HG02571 (cell line): ENCODE measurements around the gene PLEKHG5.
"Not testable (repeated sequence)": the region's sequence is repeated elsewhere in the genome, so short reads cannot be mapped to it uniquely, and the experiment has no call there.

ENCODE experiments used
- ATAC-seq: cut with Tn5 transposase; IDR thresholded peaks from one replicate; pipeline ENCODE4 v1.9.1; 2021; ENCODE audit warnings: mild to moderate bottlenecking, moderate library complexity; ENCODE audit not compliant: unreplicated experiment

Gene PLEKHG5

GRCh38 chr1:6496890-6497214 lies 5.4 kb upstream of the PLEKHG5 start:
- ATAC-seq, result no peak

DNA sequence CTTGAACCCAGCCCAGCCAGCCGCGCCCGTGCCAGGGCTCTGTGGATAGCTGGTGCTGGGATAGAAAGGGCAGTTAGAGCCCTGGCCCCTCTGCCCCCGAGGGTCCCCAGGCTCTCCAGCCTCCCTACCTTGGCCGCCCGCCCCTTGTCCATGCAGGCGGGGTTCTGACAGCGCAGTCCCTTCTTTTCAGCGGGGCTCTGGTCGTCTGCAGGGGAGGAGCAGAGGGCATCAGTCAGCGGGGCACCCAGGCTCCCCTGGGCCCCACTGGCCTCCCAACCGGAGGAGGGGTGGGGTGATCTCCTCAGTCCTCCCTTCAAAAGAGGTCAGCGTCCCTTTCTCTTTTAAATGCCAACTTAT lies 4.9 kb upstream of the PLEKHG5 start:
- no peak for ATAC-seq

DNA sequence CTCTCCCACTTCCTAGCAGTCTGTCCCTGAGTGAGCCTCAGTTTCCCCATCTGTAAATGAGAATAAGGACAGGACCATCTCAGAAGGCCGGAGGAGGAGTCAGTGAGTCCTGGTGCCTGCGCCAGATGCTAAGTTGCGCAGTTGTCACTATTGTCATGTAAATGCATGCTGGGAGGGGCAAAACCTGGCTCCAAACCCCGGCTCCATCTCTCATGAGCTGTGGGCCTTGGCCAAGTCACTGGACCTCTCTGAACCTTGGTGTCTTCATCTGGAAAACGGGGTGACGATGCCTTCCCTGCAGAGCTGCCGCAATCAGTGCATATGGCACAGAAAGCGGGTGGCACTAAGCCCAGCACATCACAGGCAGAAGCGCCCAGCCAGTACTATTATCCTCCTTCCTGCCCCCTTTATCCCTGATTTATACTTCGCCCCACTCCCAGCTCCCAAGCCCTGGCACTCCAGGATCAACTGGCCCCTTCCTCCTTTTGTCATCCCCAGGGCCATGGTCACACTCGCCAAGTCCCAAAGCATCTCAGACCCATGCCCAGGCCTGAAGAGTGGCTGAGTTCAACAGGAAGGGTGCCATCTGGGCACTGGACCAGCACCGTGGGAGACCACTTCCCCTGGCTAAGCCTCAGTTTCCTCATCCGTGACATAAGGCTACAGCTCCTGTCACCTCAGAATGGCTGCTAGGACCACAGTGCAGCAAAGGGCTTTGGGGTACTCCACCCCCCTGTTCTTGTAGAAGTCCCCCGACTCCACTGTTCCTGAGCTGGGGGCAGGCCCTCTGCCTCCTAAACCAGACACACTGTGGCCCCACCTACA lies 4.3 kb upstream of the PLEKHG5 start:
- no peak for ATAC-seq

DNA sequence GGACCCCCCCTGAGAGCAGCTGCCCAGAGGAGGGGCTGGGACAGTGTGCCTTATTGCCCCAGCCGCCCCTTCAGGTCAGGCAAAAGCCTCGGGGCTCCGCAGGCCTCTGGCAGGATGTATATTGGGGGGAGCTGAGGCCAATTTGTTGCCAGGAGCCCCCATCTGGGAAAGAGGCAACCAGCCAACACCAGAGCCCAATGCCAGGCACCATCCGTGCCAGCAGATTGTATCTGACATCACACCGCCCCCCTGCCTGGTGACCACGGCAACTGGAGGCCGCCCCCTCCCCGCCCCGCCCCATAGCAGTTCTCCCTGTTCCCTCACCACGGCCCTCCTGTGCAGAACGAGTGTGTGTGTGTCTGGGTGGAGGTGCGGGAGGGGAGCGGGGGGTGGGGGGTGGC lies 3.6 kb upstream of the PLEKHG5 start:
- ATAC-seq, result no peak

DNA sequence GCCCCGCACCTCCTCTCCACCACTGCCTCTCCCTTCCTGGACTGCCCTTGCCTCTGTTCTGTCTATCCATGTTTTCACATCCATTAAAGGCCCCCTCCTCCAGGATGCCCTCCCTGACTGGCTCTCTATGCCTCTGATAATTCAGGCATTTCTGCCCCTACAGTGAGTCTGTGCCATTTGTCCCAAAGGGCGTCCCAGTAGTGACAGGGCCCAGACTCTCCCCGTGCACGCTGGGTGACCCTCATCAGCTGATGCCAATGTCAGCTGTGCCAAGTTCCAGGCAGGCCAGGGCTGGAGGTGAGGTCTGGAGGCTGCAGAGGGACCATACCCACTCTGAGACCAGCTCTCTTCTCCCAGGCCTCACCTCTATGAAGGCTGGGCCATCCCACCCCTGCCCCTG lies 3.2 kb upstream of the PLEKHG5 start:
- ATAC-seq, result no peak

- not testable (repeated sequence) for ATAC-seq
These were observed 2.4 kb upstream of the PLEKHG5 start for GRCh38 chr1:6493834-6494223.

DNA sequence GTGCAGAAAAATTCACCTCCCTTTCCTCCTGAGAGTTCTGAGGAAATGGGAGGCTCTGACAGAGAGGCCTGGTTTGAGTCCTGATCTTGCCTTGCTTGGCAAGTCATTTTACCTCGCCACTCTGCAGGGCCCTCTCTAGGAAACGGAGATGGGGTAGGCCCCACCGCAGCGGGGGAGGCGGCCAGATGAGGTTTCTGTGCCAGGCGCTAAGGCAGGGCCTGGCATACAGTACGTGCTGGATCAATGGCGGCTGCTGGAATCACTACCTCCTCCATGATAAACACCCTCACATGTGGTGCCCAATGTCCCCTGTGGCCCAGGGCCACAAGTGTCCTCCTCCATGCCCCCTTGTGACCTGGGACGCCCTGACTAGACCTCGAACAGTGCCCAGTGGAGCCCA lies 499 bp upstream of the PLEKHG5 start:
- no peak for ATAC-seq

GRCh38 chr1:6491081-6491449 lies 402 bp downstream of the PLEKHG5 start:
- ATAC-seq, result no peak

GRCh38 chr1:6490181-6491080 lies 1.0 kb downstream of the PLEKHG5 start:
- peak; percentile 43 for ATAC-seq

DNA sequence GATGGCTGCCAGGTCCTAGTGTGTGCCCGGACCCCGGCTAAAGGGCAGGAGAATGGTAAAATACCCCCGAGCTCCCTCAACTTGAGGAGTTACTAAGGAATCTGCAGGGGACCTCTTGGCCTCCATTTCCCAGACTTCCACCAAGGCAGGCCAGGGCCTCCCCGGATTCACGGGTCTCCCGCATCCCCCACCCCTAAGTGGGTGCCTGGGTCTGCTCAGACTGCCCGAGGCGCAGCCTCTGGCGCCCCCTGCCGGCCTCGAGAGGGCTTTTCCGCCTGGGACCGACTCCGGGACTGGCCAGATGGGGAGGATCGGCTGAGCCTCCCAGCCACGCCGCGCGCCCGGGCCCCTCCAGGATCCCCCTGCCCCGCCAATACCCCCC lies 1.7 kb downstream of the PLEKHG5 start:
- ATAC-seq, result peak; percentile 44

DNA sequence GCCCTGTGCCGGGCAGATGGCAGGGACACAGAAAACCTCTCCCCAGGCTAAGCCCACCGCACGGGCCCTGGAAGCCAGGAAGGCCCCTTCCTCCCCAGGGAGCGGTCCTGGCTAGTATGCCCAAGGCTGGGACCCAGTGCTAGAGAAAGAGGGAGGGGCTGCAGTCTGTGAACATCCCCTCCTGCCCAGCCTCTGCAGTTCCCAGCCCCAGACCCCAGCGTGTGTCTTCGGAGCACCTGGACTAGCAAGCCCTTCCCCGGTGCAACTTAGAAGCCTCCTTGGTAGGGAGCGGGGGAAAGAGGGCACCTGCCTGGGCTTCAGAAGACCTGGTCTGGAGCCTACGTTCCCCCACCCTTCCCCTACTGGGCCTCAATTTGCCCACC lies 2.1 kb downstream of the PLEKHG5 start:
- no peak for ATAC-seq

GRCh38 chr1:6488602-6489382 lies 2.7 kb downstream of the PLEKHG5 start:
- ATAC-seq, result no peak

GRCh38 chr1:6487804-6488484 lies 3.5 kb downstream of the PLEKHG5 start:
- no peak for ATAC-seq

DNA sequence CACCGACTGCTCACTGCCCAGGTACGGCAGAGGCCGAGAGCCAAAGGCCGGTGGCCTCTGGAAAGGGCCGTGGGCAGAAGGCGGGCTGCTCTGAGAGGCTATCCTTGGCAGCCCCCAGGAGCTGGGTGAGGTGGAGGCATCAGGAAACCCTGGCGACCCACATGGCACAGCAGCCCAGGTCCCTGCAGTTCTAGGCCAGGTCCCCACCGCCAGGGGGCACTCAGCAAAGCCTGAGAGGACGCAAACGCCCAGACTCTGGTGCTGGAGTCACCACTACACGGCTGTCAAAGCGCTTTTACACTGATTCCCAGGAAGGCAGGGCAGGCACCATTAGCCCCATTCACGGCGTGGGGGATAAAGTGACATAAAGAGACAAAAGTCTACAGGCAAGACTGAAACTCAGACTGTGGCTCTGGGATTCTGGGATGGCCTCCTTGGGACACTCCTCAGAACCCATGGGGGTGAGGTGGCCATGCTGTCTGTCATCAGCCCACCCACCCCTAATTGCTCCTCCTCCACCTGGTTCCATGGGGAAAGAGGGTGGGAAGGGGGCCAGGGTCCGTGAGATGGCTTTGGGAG lies 4.9 kb downstream of the PLEKHG5 start:
- ATAC-seq, result no peak

DNA sequence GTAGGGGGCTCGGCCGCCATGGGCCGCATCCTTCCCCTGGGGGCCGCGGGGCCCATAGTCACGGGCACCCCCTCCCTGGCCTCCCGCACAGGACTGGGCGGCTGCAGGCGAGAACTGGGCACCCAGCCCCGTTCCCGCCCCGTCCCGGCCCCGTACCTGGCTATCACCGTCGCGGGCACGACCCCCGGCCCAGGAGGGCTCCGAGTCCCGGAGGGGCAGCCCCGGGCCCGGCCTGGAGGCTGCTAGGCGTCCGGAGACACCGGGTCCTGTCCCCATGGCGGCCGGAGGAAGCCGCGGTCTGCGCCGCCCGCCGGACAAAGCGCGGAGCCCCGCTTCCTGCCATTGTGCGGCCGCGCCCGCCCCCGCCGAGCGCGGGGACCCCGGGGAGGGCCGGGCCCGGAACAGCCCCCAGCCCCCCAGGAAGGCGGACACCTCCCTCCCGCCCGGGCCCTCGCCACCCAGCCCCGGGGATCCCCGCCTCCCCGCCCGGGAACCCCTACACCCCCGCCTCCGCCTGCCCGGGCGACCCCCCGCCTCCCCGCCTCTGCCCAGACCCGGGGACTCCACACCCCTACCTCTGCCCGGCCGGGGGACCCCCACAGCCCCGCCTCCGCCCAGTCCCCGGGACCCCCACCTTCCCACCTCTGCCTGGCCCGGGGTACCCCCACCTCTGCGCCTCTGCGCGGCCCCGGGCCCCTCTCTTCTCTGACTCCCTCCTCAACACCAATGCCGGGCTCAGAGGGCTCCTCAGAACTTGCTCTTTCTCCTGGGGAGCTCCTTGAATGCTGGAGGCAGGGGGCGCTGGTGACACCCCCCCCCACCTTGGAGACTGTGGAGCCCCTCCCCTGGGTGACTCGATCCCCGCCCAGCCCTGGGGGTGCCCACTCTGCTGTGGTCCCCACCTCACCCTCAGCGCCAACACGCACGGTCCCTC lies 6.0 kb downstream of the PLEKHG5 start:
- no peak for ATAC-seq

DNA sequence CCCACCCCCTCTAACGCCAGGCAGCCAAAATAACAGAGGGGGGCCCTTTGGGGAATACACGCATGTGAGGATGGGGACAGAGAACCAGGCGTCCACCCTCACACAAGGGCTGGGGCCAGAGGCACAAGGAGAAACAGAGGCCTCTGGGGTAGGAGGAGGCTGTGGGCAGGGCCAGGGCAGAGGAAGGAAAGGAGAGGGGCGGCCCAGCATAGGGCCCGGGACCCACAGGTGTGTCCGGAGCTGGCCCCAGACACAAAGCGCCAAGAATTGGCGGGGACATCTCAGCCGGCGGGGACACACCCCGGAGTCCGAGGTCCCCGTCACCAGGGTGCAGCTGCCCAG lies 6.7 kb downstream of the PLEKHG5 start:
- no peak for ATAC-seq

DNA sequence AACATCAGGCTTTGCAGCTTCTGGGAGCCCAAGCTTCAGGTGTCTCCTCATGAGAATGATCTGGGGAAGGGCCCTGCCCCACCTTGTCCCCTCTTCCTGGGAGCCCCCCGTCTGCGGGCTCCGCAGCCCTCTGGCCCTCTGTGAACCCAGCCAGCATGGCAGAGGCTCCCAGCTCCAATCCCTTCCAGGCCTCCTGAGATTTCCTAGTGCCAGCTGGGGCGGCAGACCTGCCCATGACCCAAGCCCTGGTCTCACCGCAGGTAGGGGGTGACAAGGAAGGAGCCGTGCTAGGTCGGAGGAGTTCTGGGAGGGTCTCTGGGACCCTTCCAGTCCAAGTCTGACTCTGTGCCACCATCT lies 7.7 kb downstream of the PLEKHG5 start:
- no peak for ATAC-seq

GRCh38 chr1:6483017-6483760 lies 8.3 kb downstream of the PLEKHG5 start:
- ATAC-seq, result no peak

GRCh38 chr1:6481820-6482219 lies 9.6 kb downstream of the PLEKHG5 start:
- ATAC-seq, result no peak
